NCI-H1930 (cell line): ENCODE results near the gene LEFTY2.
"Not testable (repeated sequence)": the region's sequence is repeated elsewhere in the genome, so short reads cannot be mapped to it uniquely, and the experiment has no call there.

Experiments used
- DNase-seq, 2 experiments: peaks; one replicate each; lab custom pipeline; 2025; lab: John Stamatoyannopoulos, UW

The LEFTY2 gene

GRCh38 chr1:225941187-225941941, at the start of gene LEFTY2:
LEFTY2 (minus strand) TSS chr1:225941220; CDS start chr1:225941140, 80 bp downstream.
- no peak for DNase-seq

GRCh38 chr1:225987491-225988316, 46.7 kb upstream of the LEFTY2 start:
- no peak for DNase-seq

- no peak for DNase-seq
Observed at GRCh38 chr1:225981714-225982113, 40.7 kb upstream of the LEFTY2 start.

GRCh38 chr1:225980005-225980836, 39.2 kb upstream of the LEFTY2 start:
- DNase-seq = peak in 1 of 2 experiments; percentile 19

- no peak for DNase-seq
Observed at GRCh38 chr1:225979421-225979820, 38.4 kb upstream of the LEFTY2 start.

GRCh38 chr1:225977937-225978748, 37.1 kb upstream of the LEFTY2 start:
- no peak for DNase-seq

GRCh38 chr1:225975146-225975545, 34.1 kb upstream of the LEFTY2 start:
- DNase-seq = not testable (repeated sequence)

GRCh38 chr1:225974454-225974853, 33.4 kb upstream of the LEFTY2 start:
- no peak for DNase-seq

- no peak for DNase-seq
Observed at GRCh38 chr1:225973158-225973557, 32.1 kb upstream of the LEFTY2 start.

GRCh38 chr1:225972344-225973152, 31.5 kb upstream of the LEFTY2 start:
- no peak for DNase-seq

- DNase-seq = not testable (repeated sequence)
Observed at GRCh38 chr1:225970592-225971157, 29.7 kb upstream of the LEFTY2 start.

GRCh38 chr1:225969751-225970150, 28.7 kb upstream of the LEFTY2 start:
- not testable (repeated sequence) for DNase-seq

GRCh38 chr1:225965231-225965630, 24.2 kb upstream of the LEFTY2 start:
- no peak for DNase-seq

GRCh38 chr1:225963735-225964530, 22.9 kb upstream of the LEFTY2 start:
- no peak for DNase-seq

- peak; percentile 49 to 52 for DNase-seq
Observed at GRCh38 chr1:225962440-225962975, 21.5 kb upstream of the LEFTY2 start.

GRCh38 chr1:225961659-225962439, 20.8 kb upstream of the LEFTY2 start:
- no peak for DNase-seq

GRCh38 chr1:225958041-225958440, 17.0 kb upstream of the LEFTY2 start:
- DNase-seq = no peak

GRCh38 chr1:225954753-225955152, 13.7 kb upstream of the LEFTY2 start:
- DNase-seq = no peak
